ENCODE results near the gene PAM16. TPM values are rescaled to one million over a fixed set of nuclear protein-coding genes. Genes with fewer than 3 reads are reported as not detected.
"Not testable (repeated sequence)": the region's sequence is repeated elsewhere in the genome, so short reads cannot be mapped to it uniquely, and the experiment has no call there.

Gene PAM16
- total RNA-seq, 2 experiments from 2014 or later = 29.7 to 33.9 TPM

DNA sequence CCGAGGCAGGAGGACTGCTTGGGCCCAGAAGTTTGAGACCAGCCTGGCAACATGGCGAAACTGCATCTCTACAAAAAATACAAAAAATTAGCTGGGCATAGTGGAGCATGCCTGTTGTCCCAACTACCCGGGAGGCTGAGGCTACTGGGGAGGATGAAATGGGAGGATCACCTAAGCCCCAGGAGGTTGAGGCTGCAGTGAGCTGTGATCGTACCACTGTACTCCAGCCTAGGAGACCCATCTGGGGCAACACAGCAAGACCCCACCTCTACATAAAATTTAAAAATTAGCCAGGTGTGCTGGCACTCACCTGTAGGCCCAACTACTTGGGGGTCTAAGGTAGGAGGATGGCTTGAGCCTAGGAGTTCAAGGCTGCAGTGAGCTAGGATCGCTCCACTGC is 1.8 kb downstream of the PAM16 start:
- Mint-ChIP-seq H3K36me3 (ENCODE audit: low read depth) (peaks cover 12% of the 10 kb centered on the region), H3K9me3 (no peaks in the 10 kb centered on the region), H3K4me1 (peaks cover 28% of the 10 kb centered on the region), H3K27me3 (no peaks in the 10 kb centered on the region), H3K27ac (no peak overlapping the region), H3K4me3 (no peak overlapping the region)
- no peak for DNase-seq
- CTCF ChIA-PET = interaction anchor here (0.7 to 3.0 kb wide), 8 partner anchors 19 to 127 kb away, joined by 3 to 15 read pairs (median 4); partner anchors contain the start of gene HMOX2
- POLR2A ChIA-PET = interaction anchor here (0.8 to 2.7 kb wide), 5 partner anchors 9 to 78 kb away, joined by 3 to 17 read pairs (median 3); no protein-coding TSS in a partner anchor

DNA sequence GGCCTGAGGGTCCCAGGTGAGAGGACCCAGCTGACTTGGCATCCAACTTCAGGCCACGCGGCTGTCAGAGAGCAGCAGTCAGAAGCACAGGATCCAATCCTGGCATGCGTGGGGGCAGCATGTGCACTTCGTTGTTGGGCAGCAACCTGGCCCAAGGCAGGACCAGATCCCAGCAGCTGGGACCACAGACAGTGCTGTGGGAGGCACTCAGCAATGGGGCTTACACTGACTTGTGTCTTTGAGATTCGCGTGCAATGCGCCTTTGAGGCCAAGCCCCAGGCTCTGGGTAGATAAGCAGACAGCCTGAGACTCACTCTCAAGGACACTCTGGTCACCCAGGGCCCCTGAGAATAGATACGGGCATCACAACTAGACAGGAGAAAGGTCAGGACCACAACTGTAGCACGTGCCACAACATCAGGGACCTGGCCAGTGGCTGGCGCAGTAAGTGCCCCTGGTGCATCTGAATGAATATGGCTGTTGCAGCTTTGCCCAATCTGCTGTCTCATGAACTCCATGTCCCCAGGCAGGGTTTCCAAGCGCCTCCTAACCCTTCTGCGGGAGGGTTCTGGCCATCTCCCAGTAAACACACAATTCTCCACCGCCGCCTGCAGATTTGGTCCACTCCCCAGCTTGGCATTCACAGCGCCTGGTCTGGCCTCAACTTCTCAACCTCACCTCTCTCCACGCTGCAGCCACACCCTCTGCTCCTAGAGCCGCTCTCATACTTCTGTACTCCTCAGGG is 3.2 kb downstream of the PAM16 start:
- no peaks in the 10 kb centered on the region for H3K9me3 Mint-ChIP-seq
- H3K27ac Mint-ChIP-seq = no peak overlapping the region
- no peak for DNase-seq
- POLR2A ChIA-PET = no interaction called here
- CTCF ChIA-PET = no interaction called here
- peaks cover 23% of the 10 kb centered on the region for H3K4me1 Mint-ChIP-seq
- no peak overlapping the region for H3K4me3 Mint-ChIP-seq
- no peaks in the 10 kb centered on the region for H3K27me3 Mint-ChIP-seq
- peaks cover 2% of the 10 kb centered on the region for H3K36me3 Mint-ChIP-seq (ENCODE audit: low read depth)

DNA sequence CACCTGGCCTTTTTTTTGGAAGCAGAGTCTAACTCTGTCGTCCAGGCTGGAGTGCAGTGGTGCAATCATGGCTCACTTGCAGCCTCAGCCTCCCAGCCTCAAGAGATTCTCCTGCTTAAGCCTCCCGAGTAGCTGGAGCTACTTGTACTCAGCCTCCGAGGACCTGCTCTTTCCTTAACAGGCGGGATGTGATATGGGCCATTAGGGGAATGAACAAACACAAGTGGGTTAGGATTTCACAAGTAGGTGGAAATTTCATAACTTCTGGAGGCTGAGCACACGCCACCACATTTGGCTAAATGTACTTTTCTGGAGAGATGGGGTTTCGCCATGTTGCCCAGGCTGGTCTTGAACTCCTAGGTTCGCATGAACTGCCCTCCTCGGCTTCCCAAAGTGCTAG is 4.1 kb downstream of the PAM16 start:
- no peak overlapping the region for H3K27ac Mint-ChIP-seq
- H3K9me3 Mint-ChIP-seq = no peaks in the 10 kb centered on the region
- ChIA-PET POLR2A (no interaction called here), CTCF (interaction anchor here (1.8 kb wide), 1 partner anchor 56 kb away, joined by 7 read pairs; no protein-coding TSS in a partner anchor)
- H3K36me3 Mint-ChIP-seq (ENCODE audit: low read depth) = peaks cover 2% of the 10 kb centered on the region
- H3K27me3 Mint-ChIP-seq = no peaks in the 10 kb centered on the region
- peaks cover 23% of the 10 kb centered on the region for H3K4me1 Mint-ChIP-seq
- H3K4me3 Mint-ChIP-seq = no peak overlapping the region
- DNase-seq = no peak

DNA sequence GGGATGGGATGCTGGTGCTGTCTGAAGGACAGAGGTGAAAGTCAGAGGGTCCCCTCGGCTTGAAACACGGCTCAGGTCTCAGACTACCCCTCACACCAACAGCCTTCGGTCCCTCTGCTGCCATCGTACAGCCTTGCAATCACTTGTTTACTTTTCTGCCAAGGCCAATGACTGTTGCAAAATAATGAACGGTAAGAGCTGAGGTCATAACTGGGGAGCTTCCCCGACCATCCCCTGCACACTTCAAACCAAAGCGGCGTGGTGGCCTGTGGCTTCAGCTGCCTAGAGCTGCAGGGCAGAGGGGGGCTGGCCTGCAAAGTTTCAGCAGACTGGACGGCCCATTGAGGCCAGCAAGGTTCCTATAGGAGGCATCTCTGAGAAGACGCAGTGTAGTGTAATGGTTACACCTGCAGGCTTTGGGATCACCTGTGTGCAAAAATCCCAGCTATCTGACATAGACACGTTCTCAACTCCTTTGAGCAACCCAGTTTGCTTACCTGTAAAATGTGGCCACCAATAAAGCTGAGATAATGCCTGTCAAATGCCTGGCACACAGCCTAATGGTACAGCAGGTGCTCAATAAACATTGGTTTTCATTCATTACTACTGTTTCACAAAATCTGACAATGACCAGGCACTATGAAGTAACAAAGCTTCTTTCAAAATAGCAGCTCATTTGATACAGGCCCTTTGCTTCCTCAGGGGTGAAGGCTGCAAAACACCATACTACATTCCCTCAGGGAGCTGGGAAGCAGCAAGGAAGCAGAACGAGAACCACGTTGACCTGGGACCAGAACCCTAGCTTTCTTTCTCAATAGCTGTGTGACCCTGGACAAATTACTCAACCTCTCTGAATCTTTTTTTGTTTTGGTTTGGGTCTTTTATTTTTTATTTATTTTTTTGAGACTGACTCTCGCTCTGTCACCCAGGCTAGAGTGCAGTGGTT is 5.0 kb downstream of the PAM16 start:
- H3K27ac Mint-ChIP-seq = peak overlapping the region; percentile 57
- CTCF ChIA-PET = interaction anchor here (1.1 to 1.8 kb wide), 2 partner anchors 57 kb away, joined by 3 to 7 read pairs; no protein-coding TSS in a partner anchor

DNA sequence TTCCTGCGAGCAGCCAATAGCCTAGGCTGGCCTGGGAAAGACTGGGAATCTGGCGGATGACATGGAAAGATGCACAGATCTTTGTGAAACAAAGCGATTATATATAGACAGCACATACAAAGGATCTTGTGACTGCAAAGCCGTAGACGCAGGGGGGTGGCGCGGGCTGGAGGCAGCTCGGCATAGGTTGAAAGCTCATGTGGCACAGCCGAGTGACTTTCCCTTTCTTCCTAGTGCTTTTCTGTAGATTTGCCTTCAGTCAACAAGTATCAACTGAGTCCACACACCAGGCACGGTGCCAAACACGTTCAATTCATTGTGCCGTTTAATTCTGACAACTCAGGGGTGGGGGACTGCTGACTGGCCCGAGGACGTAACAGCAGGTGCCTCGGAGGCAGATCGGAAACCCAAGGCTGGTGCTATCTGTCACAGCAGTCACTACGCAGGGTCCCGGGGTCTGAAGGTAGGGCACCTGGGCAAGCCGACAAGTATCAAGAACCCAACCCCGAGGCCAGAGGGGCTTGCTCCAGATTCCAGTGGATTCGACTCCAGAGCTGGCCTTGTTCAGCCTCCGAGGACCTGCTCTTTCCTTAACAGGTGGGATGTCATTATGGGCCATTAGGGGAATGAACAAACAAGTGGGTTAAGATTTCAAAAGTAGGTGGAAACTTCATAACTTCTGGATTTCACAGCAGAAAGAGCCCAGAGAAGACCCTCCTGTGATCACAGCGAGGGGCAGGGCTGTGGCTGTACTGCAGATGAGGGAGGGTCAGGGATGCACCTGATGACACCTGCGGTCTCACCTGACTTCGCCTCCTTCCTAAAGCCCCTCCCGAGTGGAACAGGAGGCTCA is 5.9 kb downstream of the PAM16 start:
- H3K4me3 Mint-ChIP-seq = no peak overlapping the region
- no peaks in the 10 kb centered on the region for H3K36me3 Mint-ChIP-seq (ENCODE audit: low read depth)
- no peak for DNase-seq
- H3K9me3 Mint-ChIP-seq = no peaks in the 10 kb centered on the region
- H3K27me3 Mint-ChIP-seq = no peaks in the 10 kb centered on the region
- CTCF ChIA-PET = interaction anchor here (1.1 to 1.8 kb wide), 2 partner anchors 56 to 58 kb away, joined by 3 to 7 read pairs; no protein-coding TSS in a partner anchor
- H3K4me1 Mint-ChIP-seq = peaks cover 10% of the 10 kb centered on the region
- POLR2A ChIA-PET = no interaction called here
- H3K27ac Mint-ChIP-seq = peak overlapping the region; percentile 6

More for the DNA sequence above, 5.0 kb downstream of the PAM16 start:
- POLR2A ChIA-PET = interaction anchor here (0.8 kb wide), 1 partner anchor 44 kb away, joined by 3 read pairs; no protein-coding TSS in a partner anchor
- Mint-ChIP-seq H3K4me1 (peaks cover 15% of the 10 kb centered on the region), H3K27me3 (no peaks in the 10 kb centered on the region), H3K36me3 (ENCODE audit: low read depth) (peaks cover 1% of the 10 kb centered on the region), H3K9me3 (no peaks in the 10 kb centered on the region), H3K4me3 (no peak overlapping the region)
- DNase-seq = no peak

DNA sequence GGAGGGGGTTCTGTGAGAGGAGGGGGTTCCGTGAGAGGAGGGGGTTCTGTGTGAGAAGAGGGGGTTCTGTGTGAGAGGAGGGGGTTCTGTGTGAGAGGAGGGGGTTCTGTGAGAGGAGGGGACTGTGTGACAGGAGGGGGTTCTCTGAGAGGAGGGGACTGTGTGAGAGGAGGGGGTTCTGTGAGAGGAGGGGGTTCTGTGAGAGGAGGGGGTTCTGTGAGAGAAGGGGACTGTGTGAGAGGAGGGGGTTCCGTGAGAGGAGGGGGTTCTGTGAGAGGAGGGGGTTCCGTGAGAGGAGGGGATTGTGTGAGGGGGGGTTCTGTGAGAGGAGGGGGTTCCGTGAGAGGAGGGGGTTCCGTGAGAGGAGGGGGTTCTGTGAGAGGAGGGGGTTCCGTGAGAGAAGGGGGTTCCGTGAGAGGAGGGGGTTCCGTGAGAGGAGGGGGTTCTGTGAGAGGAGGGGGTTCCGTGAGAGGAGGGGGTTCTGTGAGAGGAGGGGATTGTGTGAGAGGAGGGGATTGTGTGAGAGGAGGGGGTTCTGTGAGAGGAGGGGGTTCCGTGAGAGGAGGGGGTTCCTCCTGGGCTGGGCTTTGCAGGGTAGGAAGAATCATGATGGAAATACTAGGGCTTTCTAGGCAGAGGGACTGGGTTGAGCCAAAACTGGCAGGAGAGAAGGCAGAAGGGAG is 6.7 kb downstream of the PAM16 start:
- H3K4me1 Mint-ChIP-seq; CTCF ChIA-PET; DNase-seq; H3K9me3 Mint-ChIP-seq; POLR2A ChIA-PET; H3K27me3 Mint-ChIP-seq; H3K36me3 Mint-ChIP-seq (ENCODE audit: low read depth); H3K4me3 Mint-ChIP-seq: not testable (repeated sequence)
- peak overlapping the region; percentile 6 for H3K27ac Mint-ChIP-seq

DNA sequence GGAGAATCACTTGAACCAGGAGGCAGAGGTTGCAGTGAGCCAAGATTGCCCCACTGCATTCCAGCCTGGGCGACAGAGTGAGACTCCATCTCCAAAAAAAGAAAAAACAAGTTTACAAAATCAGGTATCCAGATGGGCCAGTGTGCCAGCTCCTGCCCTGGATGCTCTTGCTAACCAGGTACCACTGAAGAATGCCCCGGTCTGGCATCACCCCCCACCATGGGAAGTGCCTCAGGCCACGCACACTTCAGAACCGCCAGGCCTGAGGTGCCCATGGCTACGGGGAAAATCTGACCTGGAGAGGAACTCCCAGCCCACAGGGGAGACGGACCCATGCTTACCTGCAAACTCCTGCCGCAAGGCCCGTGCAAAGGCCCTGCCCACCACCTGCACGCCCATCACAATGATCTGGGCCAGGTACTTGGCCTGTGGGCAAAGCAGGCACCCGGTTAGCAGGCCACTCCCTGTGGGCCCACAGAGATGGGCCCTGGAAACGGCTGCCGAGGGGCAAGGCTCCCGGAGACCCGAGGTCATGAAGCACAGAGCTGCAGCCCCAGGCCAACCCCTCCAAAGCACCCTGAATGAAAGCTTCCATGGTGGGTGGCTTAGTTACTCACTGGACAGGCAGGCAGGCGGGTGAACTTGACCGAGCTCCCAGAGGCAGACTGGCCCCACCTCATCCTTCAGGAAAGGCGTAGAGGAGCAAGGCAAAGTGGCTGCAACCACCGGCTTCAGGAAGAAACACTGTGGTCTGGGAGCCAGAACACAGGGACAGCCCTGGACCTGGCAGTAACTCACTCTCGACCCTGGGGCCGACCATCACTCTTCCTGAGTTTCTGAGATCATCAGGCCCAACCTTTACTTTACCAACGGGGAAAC is 8.0 kb downstream of the PAM16 start:
- Mint-ChIP-seq H3K9me3 (no peaks in the 10 kb centered on the region), H3K4me3 (no peak overlapping the region), H3K27me3 (no peaks in the 10 kb centered on the region), H3K36me3 (ENCODE audit: low read depth) (no peaks in the 10 kb centered on the region), H3K27ac (no peak overlapping the region), H3K4me1 (peaks cover under 1% of the 10 kb centered on the region)
- CTCF ChIA-PET = no interaction called here
- DNase-seq = no peak
- POLR2A ChIA-PET = no interaction called here

DNA sequence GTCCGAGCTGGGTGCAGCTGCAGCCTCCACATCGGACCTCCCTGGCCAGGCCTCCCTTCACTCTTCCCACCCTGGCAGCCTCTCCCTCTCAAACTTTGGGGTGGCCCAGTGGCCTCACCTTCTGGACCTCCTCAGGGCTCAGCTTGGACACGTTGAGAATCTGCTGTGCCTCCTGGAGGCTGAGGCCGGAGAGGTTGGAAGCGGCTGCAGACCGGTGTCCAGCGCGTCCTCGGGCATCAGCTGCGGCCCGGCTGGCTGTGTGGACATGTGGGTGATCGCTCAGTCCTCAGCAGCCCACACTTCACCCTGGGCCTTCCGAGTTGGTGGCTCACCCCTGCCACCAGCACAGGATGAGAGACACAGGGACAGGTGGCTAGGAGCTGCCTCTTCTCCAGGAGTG is 9.9 kb downstream of the PAM16 start:
- H3K4me1 Mint-ChIP-seq = no peaks in the 10 kb centered on the region
- DNase-seq = no peak
- H3K27me3 Mint-ChIP-seq = no peaks in the 10 kb centered on the region
- ChIA-PET POLR2A (interaction anchor here (4.1 kb wide), 1 partner anchor 9 kb away, joined by 17 read pairs; the partner anchor contains the start of gene PAM16), CTCF (no interaction called here)
- H3K4me3 Mint-ChIP-seq = no peak overlapping the region
- no peak overlapping the region for H3K27ac Mint-ChIP-seq
- H3K9me3 Mint-ChIP-seq = no peaks in the 10 kb centered on the region
- H3K36me3 Mint-ChIP-seq (ENCODE audit: low read depth) = no peaks in the 10 kb centered on the region

DNA sequence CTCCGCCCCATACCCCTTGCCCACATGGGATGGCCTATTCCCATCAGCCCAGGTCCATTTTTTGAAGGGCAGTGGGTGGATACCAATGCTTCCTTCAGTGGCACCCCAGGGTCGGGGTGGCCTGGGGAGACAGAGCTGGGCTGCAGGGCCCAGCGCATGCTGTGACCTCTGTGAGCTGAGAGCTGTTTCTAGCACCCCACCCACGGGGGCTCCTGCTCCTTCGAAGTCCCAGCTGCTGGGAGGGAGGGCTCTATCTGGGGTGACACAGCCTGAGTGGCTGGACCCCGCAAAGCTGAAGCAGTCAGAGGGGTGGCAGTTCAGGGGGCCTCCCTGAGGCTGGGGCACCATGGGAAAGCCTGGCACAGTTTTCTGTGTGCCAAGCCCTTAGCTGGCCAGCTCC is 10.7 kb downstream of the PAM16 start:
- no peaks in the 10 kb centered on the region for H3K4me1 Mint-ChIP-seq
- ChIA-PET CTCF (interaction anchor here (0.6 kb wide), 1 partner anchor 50 kb away, joined by 3 read pairs; no protein-coding TSS in a partner anchor), POLR2A (interaction anchor here (0.9 to 4.1 kb wide), 2 partner anchors 10 to 63 kb away, joined by 3 to 17 read pairs; partner anchors contain the start of gene PAM16)
- no peak overlapping the region for H3K4me3 Mint-ChIP-seq
- no peak for DNase-seq
- no peak overlapping the region for H3K27ac Mint-ChIP-seq
- no peaks in the 10 kb centered on the region for H3K36me3 Mint-ChIP-seq (ENCODE audit: low read depth)
- no peaks in the 10 kb centered on the region for H3K27me3 Mint-ChIP-seq
- H3K9me3 Mint-ChIP-seq = no peaks in the 10 kb centered on the region

DNA sequence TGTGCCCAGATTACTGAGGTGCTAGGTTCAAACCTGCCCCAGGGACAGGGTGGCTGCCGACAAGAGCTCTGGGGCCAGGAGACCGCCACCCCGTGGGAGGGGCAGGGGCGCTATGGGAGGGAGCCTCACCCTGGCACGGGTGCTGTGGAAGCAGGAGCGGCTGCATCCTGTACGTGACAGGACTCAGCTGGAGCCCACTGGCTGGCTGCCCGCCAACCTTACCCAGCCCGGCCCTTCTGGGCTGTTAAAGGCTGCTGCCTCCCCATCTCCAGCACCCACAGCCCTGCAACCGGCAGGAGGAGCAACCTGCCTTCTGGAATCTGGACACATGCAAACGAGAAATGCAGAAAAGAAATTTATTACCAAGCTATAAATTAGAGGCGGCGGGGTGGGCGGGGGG is 11.2 kb downstream of the PAM16 start:
- no peaks in the 10 kb centered on the region for H3K36me3 Mint-ChIP-seq (ENCODE audit: low read depth)
- POLR2A ChIA-PET = interaction anchor here (0.9 to 4.1 kb wide), 2 partner anchors 11 to 63 kb away, joined by 3 to 17 read pairs; partner anchors contain the start of gene PAM16
- H3K27me3 Mint-ChIP-seq = no peaks in the 10 kb centered on the region
- H3K4me1 Mint-ChIP-seq = no peaks in the 10 kb centered on the region
- H3K27ac Mint-ChIP-seq = no peak overlapping the region
- H3K9me3 Mint-ChIP-seq = no peaks in the 10 kb centered on the region
- no peak for DNase-seq
- CTCF ChIA-PET = interaction anchor here (0.6 kb wide), 1 partner anchor 50 kb away, joined by 3 read pairs; no protein-coding TSS in a partner anchor
- H3K4me3 Mint-ChIP-seq = no peak overlapping the region

DNA sequence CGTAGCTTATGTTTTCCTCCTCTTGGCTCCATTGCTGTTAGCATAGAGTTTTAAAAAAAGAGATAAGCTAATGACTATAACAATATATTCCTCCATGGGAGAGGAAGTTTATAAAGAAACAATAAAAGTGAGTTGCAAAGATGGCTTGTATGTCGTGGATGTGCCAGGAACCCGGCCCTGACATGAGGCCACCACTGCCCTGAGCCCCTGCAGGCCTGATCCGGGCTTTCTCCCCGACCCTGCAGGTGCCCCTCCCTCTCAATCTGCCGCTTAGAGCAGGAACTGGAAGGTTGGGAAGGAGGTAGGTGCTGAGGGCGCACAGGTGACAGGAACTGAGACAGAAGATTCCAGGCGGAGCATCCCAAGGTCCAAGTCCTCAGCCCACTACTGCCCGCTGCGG is 11.7 kb downstream of the PAM16 start:
- Mint-ChIP-seq H3K4me3 (no peak overlapping the region), H3K27me3 (no peaks in the 10 kb centered on the region), H3K36me3 (ENCODE audit: low read depth) (no peaks in the 10 kb centered on the region), H3K9me3 (no peaks in the 10 kb centered on the region), H3K4me1 (no peaks in the 10 kb centered on the region), H3K27ac (no peak overlapping the region)
- ChIA-PET CTCF (no interaction called here), POLR2A (interaction anchor here (4.1 kb wide), 1 partner anchor 11 kb away, joined by 17 read pairs; the partner anchor contains the start of gene PAM16)
- no peak for DNase-seq
